BLaER1 (cell line): ENCODE results near the gene KCTD6.

Experiments
- H3K27ac ChIP-seq: shearing (Covaris generic); formaldehyde crosslinking; 2 replicates; pipeline ENCODE4 v1.8.1; 2022
- H3K27me3 ChIP-seq: shearing (Covaris generic); formaldehyde crosslinking; 2 replicates; pipeline ENCODE4 v1.8.1; 2022
- H3K36me3 ChIP-seq: shearing (Covaris generic); formaldehyde crosslinking; 2 replicates; pipeline ENCODE4 v1.8.1; 2022
- H3K4me1 ChIP-seq: shearing (Covaris generic); formaldehyde crosslinking; 2 replicates; pipeline ENCODE4 v1.8.1; 2022
- H3K4me2 ChIP-seq: shearing (Covaris generic); formaldehyde crosslinking; 2 replicates; pipeline ENCODE4 v1.8.1; 2022
- H3K4me3 ChIP-seq: shearing (Covaris generic); formaldehyde crosslinking; 2 replicates; pipeline ENCODE4 v1.8.1; 2022
- H3K9ac ChIP-seq: shearing (Covaris generic); formaldehyde crosslinking; 2 replicates; pipeline ENCODE4 v1.8.1; 2022
- H3K9me3 ChIP-seq: shearing (Covaris generic); formaldehyde crosslinking; 2 replicates; pipeline ENCODE4 v1.8.1; 2022
- H4K20me1 ChIP-seq: shearing (Covaris generic); formaldehyde crosslinking; 2 replicates; pipeline ENCODE4 v1.8.1; 2022
- Cebpa-rat ChIP-seq: shearing (Covaris generic); IDR thresholded peaks from 2 replicates; pipeline ENCODE4 v1.8.1; 2022

KCTD6 gene

GRCh38 chr3:58470363-58471024, 21.4 kb upstream of the KCTD6 start:
- Histone ChIP-seq H3K36me3 (no peaks in the 10 kb centered on the region), H3K4me3 (no peak overlapping the region), H4K20me1 (no peaks in the 10 kb centered on the region), H3K4me2 (no peak overlapping the region), H3K27me3 (no peaks in the 10 kb centered on the region), H3K4me1 (peaks cover 13% of the 10 kb centered on the region), H3K9me3 (no peaks in the 10 kb centered on the region), H3K27ac (no peak overlapping the region), H3K9ac (no peak overlapping the region)
- TF ChIP-seq Cebpa-rat: no peak

DNA sequence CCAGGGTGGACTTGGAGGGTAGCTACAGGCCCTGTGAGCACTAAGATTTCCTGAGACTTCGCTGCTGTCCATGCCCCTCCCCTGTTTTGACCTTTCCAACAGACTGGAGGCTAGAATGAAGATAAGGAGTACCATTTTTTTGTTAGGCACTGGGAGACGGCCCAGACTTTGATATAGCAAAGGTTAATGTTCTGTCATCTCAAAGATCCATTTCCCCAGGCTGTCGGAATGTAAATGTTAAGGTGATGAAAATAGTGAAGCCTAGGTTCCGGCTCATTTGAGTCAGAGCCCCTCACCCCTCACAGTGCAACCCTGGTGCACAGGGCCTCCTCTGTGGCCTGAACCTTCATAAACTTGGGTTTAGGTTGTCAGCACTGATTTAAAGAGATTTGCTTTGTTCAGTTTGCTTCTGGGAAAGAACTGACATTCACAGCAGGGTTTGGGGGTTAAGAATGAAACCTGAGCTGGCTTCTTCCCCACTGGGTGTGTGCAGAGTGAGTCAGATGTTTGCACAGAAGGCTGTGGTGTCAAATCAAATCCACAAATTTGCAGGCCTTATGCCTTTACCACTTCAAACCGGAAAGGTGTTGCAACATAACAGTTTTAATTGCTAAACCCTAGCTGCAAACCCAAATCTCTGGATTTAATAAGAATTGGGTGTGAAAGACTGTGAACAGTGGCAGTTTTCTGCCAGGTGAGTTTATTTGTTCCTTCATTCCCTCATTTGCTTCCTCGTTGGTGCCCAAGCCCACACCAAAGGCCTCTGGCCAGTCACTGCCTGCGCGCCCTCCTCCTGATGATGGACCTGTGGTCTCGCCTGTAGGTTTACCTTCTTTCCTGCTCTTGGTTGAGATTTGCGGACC, 20.6 kb upstream of the KCTD6 start:
- H3K4me2 ChIP-seq: no peak overlapping the region
- no peaks in the 10 kb centered on the region for H4K20me1 ChIP-seq
- H3K27ac ChIP-seq: no peak overlapping the region
- H3K9me3 ChIP-seq: no peaks in the 10 kb centered on the region
- H3K27me3 ChIP-seq: no peaks in the 10 kb centered on the region
- no peak overlapping the region for H3K9ac ChIP-seq
- peaks cover 21% of the 10 kb centered on the region for H3K4me1 ChIP-seq
- no peak overlapping the region for H3K4me3 ChIP-seq
- no peaks in the 10 kb centered on the region for H3K36me3 ChIP-seq
- TF ChIP-seq Cebpa-rat: 0 out of 2 replicates have a peak, but pooled peaks have one; percentile 34

- no peaks in the 10 kb centered on the region for H3K36me3 ChIP-seq
- no peak for TF ChIP-seq Cebpa-rat
- no peak overlapping the region for H3K4me2 ChIP-seq
- H3K9me3 ChIP-seq: no peaks in the 10 kb centered on the region
- no peaks in the 10 kb centered on the region for H3K27me3 ChIP-seq
- no peak overlapping the region for H3K27ac ChIP-seq
- no peaks in the 10 kb centered on the region for H4K20me1 ChIP-seq
- no peak overlapping the region for H3K4me3 ChIP-seq
- peaks cover 21% of the 10 kb centered on the region for H3K4me1 ChIP-seq
- no peak overlapping the region for H3K9ac ChIP-seq
Measured at GRCh38 chr3:58473275-58473674, 18.6 kb upstream of the KCTD6 start.

- no peak overlapping the region for H3K9ac ChIP-seq
- no peaks in the 10 kb centered on the region for H4K20me1 ChIP-seq
- H3K4me1 ChIP-seq: peaks cover 21% of the 10 kb centered on the region
- peak overlapping the region; percentile 71 for H3K4me2 ChIP-seq
- peaks cover 7% of the 10 kb centered on the region; the same call in 1 of the 2 replicates for H3K9me3 ChIP-seq
- no peak overlapping the region for H3K27ac ChIP-seq
- no peaks in the 10 kb centered on the region for H3K36me3 ChIP-seq
- H3K4me3 ChIP-seq: no peak overlapping the region
- no peak for TF ChIP-seq Cebpa-rat
- no peaks in the 10 kb centered on the region for H3K27me3 ChIP-seq
Measured at GRCh38 chr3:58474348-58474911, 17.5 kb upstream of the KCTD6 start.

GRCh38 chr3:58474967-58475578, 16.8 kb upstream of the KCTD6 start:
- H3K27me3 ChIP-seq: no peaks in the 10 kb centered on the region
- peaks cover 13% of the 10 kb centered on the region for H3K9me3 ChIP-seq
- no peaks in the 10 kb centered on the region for H4K20me1 ChIP-seq
- H3K4me3 ChIP-seq: no peak overlapping the region
- no peak overlapping the region for H3K27ac ChIP-seq
- no peak overlapping the region; the same call in 1 of the 2 replicates for H3K9ac ChIP-seq
- H3K36me3 ChIP-seq: no peaks in the 10 kb centered on the region
- peaks cover 21% of the 10 kb centered on the region for H3K4me1 ChIP-seq
- TF ChIP-seq Cebpa-rat: no peak
- peak overlapping the region; percentile 71 for H3K4me2 ChIP-seq

DNA sequence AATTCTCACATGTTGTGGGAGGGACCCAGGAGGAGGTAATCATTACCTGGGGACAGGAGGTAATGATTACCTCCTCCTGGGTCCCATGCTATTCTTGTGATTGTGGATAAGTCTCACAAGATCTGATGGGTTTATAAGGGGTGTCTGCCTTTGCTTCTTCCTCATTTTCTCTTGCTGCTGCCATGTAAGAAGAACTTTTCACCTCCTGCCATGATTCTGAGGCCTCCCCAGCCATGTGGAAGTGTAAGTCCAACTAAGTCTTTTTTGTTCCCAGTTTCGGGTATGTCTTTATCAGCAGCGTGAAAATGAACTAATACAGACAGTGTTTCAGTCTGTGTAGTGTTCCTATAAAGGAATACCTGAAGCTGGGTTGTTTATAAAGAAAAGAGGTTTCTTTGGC, 13.1 kb upstream of the KCTD6 start:
- H3K4me1 ChIP-seq: peaks cover 21% of the 10 kb centered on the region
- no peaks in the 10 kb centered on the region for H3K27me3 ChIP-seq
- peaks cover 20% of the 10 kb centered on the region for H3K9me3 ChIP-seq
- no peak for TF ChIP-seq Cebpa-rat
- H3K27ac ChIP-seq: no peak overlapping the region
- no peak overlapping the region for H3K4me2 ChIP-seq
- no peak overlapping the region for H3K4me3 ChIP-seq
- no peak overlapping the region for H3K9ac ChIP-seq
- H3K36me3 ChIP-seq: no peaks in the 10 kb centered on the region
- H4K20me1 ChIP-seq: no peaks in the 10 kb centered on the region

GRCh38 chr3:58480309-58480708, 11.6 kb upstream of the KCTD6 start:
- TF ChIP-seq Cebpa-rat: no peak
- no peak overlapping the region for H3K27ac ChIP-seq
- H3K4me2 ChIP-seq: no peak overlapping the region
- no peaks in the 10 kb centered on the region for H3K36me3 ChIP-seq
- H3K9me3 ChIP-seq: peaks cover 20% of the 10 kb centered on the region
- no peaks in the 10 kb centered on the region for H4K20me1 ChIP-seq
- H3K9ac ChIP-seq: no peak overlapping the region
- H3K27me3 ChIP-seq: no peaks in the 10 kb centered on the region
- no peak overlapping the region for H3K4me3 ChIP-seq
- H3K4me1 ChIP-seq: peaks cover 9% of the 10 kb centered on the region

- Histone ChIP-seq H3K4me3 (no peak overlapping the region), H3K4me2 (no peak overlapping the region)
- no peak for TF ChIP-seq Cebpa-rat
Measured at GRCh38 chr3:58482917-58483636, 8.8 kb upstream of the KCTD6 start.

GRCh38 chr3:58484045-58484721, 7.7 kb upstream of the KCTD6 start:
- no peaks in the 10 kb centered on the region for H3K36me3 ChIP-seq
- peaks cover 5% of the 10 kb centered on the region; the same call in 1 of the 2 replicates for H3K27me3 ChIP-seq
- TF ChIP-seq Cebpa-rat: no peak
- H3K4me2 ChIP-seq: no peak overlapping the region
- H3K9ac ChIP-seq: no peak overlapping the region
- H3K27ac ChIP-seq: no peak overlapping the region
- no peaks in the 10 kb centered on the region for H4K20me1 ChIP-seq
- peaks cover 15% of the 10 kb centered on the region for H3K9me3 ChIP-seq
- no peak overlapping the region for H3K4me3 ChIP-seq
- no peaks in the 10 kb centered on the region for H3K4me1 ChIP-seq

More at GRCh38 chr3:58482917-58483636, 8.8 kb upstream of the KCTD6 start:
- Histone ChIP-seq H3K9ac (no peak overlapping the region), H3K36me3 (no peaks in the 10 kb centered on the region), H4K20me1 (no peaks in the 10 kb centered on the region), H3K4me1 (no peaks in the 10 kb centered on the region), H3K27ac (no peak overlapping the region), H3K9me3 (peaks cover 20% of the 10 kb centered on the region), H3K27me3 (peaks cover 4% of the 10 kb centered on the region; the same call in 1 of the 2 replicates)
